Transverse colon (tissue), 3 donors: Measurements from ENCODE around the gene TRPM4.

Experiments
- POLR2A ChIP-seq: fragments of 450-650 bp; IDR thresholded peaks from one replicate; pipeline ENCODE4 v1.6.1; 2016; ENCODE audit warnings: antibody characterized with exemption, mild to moderate bottlenecking, moderate library complexity
- TF ChIP-seq, protein P1 (sequence below), 5 experiments: fragments of 200-600 bp in 3 of 5; fragments of 450-650 bp in 2 of 5; sonication (generic) in 3 of 5; IDR thresholded peaks; 1 replicate in 2 of 5; 2 replicates in 3 of 5; pipeline ENCODE4 v1.5.1; 2016 to 2017; ENCODE audit warnings: antibody characterized with exemption in 5 of 5, inconsistent platforms in 3 of 5, mild to moderate bottlenecking in 2 of 5, moderate library complexity in 1 of 5

DNA sequence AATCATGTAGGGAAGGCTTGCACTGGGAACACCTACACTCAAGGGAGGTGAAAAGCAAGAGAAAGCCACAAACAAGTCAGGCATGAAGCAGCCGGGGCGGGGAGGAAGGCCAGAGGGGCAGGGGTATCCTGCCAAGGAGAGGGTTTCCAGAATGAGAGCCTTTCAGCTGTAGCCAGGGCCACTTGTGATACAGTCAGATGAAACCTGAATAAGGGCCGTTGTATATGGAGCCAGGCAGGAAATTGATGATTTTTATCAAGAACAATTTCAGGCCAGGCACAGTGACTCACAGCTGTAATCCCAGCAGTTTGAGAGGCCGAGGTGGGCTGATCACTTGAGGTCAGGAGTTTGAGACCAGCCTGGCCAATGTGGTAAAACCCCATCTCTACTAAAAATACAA is 4.4 kb downstream of the TRPM4 start:
- TF ChIP-seq, protein P1, sequence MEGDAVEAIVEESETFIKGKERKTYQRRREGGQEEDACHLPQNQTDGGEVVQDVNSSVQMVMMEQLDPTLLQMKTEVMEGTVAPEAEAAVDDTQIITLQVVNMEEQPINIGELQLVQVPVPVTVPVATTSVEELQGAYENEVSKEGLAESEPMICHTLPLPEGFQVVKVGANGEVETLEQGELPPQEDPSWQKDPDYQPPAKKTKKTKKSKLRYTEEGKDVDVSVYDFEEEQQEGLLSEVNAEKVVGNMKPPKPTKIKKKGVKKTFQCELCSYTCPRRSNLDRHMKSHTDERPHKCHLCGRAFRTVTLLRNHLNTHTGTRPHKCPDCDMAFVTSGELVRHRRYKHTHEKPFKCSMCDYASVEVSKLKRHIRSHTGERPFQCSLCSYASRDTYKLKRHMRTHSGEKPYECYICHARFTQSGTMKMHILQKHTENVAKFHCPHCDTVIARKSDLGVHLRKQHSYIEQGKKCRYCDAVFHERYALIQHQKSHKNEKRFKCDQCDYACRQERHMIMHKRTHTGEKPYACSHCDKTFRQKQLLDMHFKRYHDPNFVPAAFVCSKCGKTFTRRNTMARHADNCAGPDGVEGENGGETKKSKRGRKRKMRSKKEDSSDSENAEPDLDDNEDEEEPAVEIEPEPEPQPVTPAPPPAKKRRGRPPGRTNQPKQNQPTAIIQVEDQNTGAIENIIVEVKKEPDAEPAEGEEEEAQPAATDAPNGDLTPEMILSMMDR (IDR thresholded peaks at IDR 0.05), result no peak
- no peak for TF ChIP-seq POLR2A
